Measurements from ENCODE around the gene MRPL58. TPM values are rescaled to one million over a fixed set of nuclear protein-coding genes. Genes with fewer than 3 reads are reported as not detected.

MRPL58 gene
- 55.2 TPM for total RNA-seq (2021; ENCODE audit: unreplicated experiment)
- 44.5 TPM for polyA plus RNA-seq (2012; ENCODE audit: insufficient read length)
- Bru-seq, nascent RNA = percentile 77 among the genes with signal in this experiment
- percentile 77 among the genes with signal in this experiment for BruChase-seq, experiment 1, labeled RNA remaining after a 2-hour chase
- BruChase-seq, experiment 2, labeled RNA remaining after a 6-hour chase = percentile 80 among the genes with signal in this experiment
- long read RNA-seq, transcript MRPL58-201 (6 exons, 890 nt) = major isoform, 23 of 35 reads
- long read RNA-seq, partial matches to known transcripts = 2 of 35 reads
- long read RNA-seq, other reads (novel, unspliced or antisense) = 6 of 35 reads

DNA sequence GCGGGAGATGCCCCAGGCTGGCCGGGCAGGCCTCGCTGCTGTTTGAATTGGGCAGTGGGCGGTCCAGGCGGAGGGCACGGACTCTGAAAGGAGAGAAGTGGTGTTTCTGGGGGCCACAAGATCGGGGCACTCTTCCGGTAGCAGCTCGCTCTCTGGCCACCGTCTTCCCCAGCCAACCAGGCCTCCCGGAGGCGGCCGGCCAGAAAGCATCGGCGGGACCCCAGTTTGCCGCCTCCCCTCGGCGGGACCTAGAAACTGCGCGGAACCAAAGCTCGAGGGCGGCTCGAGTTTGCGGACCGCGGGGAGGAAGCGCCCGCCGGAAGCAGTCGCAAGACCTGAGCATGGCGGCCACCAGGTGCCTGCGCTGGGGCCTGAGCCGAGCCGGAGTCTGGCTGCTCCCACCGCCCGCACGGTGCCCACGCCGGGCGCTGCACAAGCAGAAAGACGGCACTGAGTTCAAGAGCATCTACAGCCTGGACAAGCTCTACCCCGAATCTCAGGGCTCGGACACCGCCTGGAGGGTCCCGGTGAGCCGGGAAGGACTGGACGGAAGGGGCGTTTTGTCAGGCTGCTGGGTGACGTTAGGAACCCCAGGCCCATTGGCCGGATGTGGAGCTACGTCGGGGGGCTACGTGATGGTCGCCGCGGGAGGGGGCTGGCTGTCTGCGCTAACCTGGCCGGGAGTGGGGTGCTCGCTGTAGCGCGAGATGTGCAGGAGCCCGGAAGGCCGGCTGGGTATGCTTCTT lies at the start of gene MRPL58:
Gene MRPL58, plus strand, starts transcription at position 325 of the 746 bp plus-strand sequence. Its CDS starts 17 bp downstream, at position 342.
- intact Hi-C loops (cut with micrococcal nuclease; ENCODE audit: unreplicated experiment) (no loop called here), in situ Hi-C loops (cut with HindIII; ENCODE audit: low pct_unique_long_range_greater_than_20kb, low sequenced_read_pairs) (no loop called here)
- ATAC-seq (peak; percentile 96), DNase-seq (ENCODE audit: low read depth, low spot score) (no peak)
- peaks cover 3% of the 10 kb centered on the region; the same call in 1 of the 2 replicates for H3K36me3 ChIP-seq (ENCODE audit: control insufficient read depth, insufficient read depth, low read length)
- no peaks in the 10 kb centered on the region for H3K27me3 ChIP-seq (ENCODE audit: control insufficient read depth, insufficient read depth, low read length)
- peaks cover 21% of the 10 kb centered on the region for H3K4me1 ChIP-seq (ENCODE audit: control insufficient read depth, insufficient read depth, low read length)
- H3K27ac ChIP-seq (ENCODE audit: low read length) = peak within 1 kb of the TSS; percentile 78
- BruUV-seq (replicated peaks) = no TSS peak
- CTCF ChIA-PET = interaction anchor here (0.6 to 3.9 kb wide), 5 partner anchors 13 to 78 kb away, joined by 3 to 33 read pairs (median 4); no protein-coding TSS in a partner anchor
- TF ChIP-seq, protein P1, sequence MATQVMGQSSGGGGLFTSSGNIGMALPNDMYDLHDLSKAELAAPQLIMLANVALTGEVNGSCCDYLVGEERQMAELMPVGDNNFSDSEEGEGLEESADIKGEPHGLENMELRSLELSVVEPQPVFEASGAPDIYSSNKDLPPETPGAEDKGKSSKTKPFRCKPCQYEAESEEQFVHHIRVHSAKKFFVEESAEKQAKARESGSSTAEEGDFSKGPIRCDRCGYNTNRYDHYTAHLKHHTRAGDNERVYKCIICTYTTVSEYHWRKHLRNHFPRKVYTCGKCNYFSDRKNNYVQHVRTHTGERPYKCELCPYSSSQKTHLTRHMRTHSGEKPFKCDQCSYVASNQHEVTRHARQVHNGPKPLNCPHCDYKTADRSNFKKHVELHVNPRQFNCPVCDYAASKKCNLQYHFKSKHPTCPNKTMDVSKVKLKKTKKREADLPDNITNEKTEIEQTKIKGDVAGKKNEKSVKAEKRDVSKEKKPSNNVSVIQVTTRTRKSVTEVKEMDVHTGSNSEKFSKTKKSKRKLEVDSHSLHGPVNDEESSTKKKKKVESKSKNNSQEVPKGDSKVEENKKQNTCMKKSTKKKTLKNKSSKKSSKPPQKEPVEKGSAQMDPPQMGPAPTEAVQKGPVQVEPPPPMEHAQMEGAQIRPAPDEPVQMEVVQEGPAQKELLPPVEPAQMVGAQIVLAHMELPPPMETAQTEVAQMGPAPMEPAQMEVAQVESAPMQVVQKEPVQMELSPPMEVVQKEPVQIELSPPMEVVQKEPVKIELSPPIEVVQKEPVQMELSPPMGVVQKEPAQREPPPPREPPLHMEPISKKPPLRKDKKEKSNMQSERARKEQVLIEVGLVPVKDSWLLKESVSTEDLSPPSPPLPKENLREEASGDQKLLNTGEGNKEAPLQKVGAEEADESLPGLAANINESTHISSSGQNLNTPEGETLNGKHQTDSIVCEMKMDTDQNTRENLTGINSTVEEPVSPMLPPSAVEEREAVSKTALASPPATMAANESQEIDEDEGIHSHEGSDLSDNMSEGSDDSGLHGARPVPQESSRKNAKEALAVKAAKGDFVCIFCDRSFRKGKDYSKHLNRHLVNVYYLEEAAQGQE (IDR thresholded peaks at IDR 0.05; ENCODE audit: insufficient read depth in 1 of 2, low read depth in 2 of 2, low read length in 1 of 2) = no peak; a peak in 1 of 4 replicates
- TF ChIP-seq POLR2AphosphoS5 (IDR thresholded peaks at IDR 0.05; ENCODE audit: low read depth, low read length) = peak; percentile 91
- TF ChIP-seq SIN3A (IDR thresholded peaks at IDR 0.05; ENCODE audit: borderline replicate concordance, insufficient read depth, low read depth, low read length) = peak; percentile 57; the same call in 1 of the 2 replicates
- TF ChIP-seq, protein P2, sequence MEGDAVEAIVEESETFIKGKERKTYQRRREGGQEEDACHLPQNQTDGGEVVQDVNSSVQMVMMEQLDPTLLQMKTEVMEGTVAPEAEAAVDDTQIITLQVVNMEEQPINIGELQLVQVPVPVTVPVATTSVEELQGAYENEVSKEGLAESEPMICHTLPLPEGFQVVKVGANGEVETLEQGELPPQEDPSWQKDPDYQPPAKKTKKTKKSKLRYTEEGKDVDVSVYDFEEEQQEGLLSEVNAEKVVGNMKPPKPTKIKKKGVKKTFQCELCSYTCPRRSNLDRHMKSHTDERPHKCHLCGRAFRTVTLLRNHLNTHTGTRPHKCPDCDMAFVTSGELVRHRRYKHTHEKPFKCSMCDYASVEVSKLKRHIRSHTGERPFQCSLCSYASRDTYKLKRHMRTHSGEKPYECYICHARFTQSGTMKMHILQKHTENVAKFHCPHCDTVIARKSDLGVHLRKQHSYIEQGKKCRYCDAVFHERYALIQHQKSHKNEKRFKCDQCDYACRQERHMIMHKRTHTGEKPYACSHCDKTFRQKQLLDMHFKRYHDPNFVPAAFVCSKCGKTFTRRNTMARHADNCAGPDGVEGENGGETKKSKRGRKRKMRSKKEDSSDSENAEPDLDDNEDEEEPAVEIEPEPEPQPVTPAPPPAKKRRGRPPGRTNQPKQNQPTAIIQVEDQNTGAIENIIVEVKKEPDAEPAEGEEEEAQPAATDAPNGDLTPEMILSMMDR (IDR thresholded peaks at IDR 0.05) = no peak
- TF ChIP-seq TCF7L2 (IDR thresholded peaks at IDR 0.05; ENCODE audit: low read depth, low read length) = peak; percentile 55
- H3K4me3 ChIP-seq (ENCODE audit: low read depth in 2 of 2, low read length in 2 of 2) = peak within 1 kb of the TSS; percentile 78 to 82
- H3K9me3 ChIP-seq (ENCODE audit: control insufficient read depth, insufficient read depth, low read depth, low read length) = no peaks in the 10 kb centered on the region
- POLR2A ChIA-PET = interaction anchor here (0.6 to 1.7 kb wide), 14 partner anchors 9 to 343 kb away, joined by 3 to 10 read pairs (median 4); partner anchors contain the start of genes CDR2L and HID1

GRCh38 chr17:74963656-74964055 lies 48.8 kb upstream of the MRPL58 start:
- in situ Hi-C loops (cut with HindIII; ENCODE audit: low pct_unique_long_range_greater_than_20kb, low sequenced_read_pairs) = no loop called here
- no peak for ATAC-seq
- Histone ChIP-seq H3K9me3 (ENCODE audit: control insufficient read depth, insufficient read depth, low read depth, low read length) (no peaks in the 10 kb centered on the region), H3K4me3 (ENCODE audit: low read depth in 2 of 2, low read length in 2 of 2) (no peak overlapping the region), H3K27me3 (ENCODE audit: control insufficient read depth, insufficient read depth, low read length) (no peaks in the 10 kb centered on the region), H3K36me3 (ENCODE audit: control insufficient read depth, insufficient read depth, low read length) (no peaks in the 10 kb centered on the region), H3K4me1 (ENCODE audit: control insufficient read depth, insufficient read depth, low read length) (peaks cover 3% of the 10 kb centered on the region; the same call in 1 of the 2 replicates), H3K27ac (ENCODE audit: low read length) (no peak overlapping the region)
- CTCF ChIA-PET = interaction anchor here (0.5 to 1.6 kb wide), 11 partner anchors 9 to 238 kb away, joined by 3 to 16 read pairs (median 4); partner anchors contain the start of genes FDXR and HID1
- TF ChIP-seq, protein P2 (IDR thresholded peaks at IDR 0.05) = no peak; the same call in 1 of the 2 replicates
- TF ChIP-seq, protein P1 (IDR thresholded peaks at IDR 0.05; ENCODE audit: insufficient read depth in 1 of 2, low read depth in 2 of 2, low read length in 1 of 2) = no peak
- POLR2A ChIA-PET = interaction anchor here (1.4 kb wide), 1 partner anchor 30 kb away, joined by 11 read pairs; no protein-coding TSS in a partner anchor
- no peak for DNase-seq (ENCODE audit: low read depth, low spot score)
- intact Hi-C loops (cut with micrococcal nuclease; ENCODE audit: unreplicated experiment) = loop anchor here (5.0 kb wide), 1 partner anchor 44 kb away; no protein-coding TSS in a partner anchor
- no TSS peak for BruUV-seq (replicated peaks)
